ENCODE data around the gene CAMKMT.

GRCh38 chr2:44324971-44325426, 36.7 kb upstream of the CAMKMT start:
- TF ChIP-seq, protein P1, sequence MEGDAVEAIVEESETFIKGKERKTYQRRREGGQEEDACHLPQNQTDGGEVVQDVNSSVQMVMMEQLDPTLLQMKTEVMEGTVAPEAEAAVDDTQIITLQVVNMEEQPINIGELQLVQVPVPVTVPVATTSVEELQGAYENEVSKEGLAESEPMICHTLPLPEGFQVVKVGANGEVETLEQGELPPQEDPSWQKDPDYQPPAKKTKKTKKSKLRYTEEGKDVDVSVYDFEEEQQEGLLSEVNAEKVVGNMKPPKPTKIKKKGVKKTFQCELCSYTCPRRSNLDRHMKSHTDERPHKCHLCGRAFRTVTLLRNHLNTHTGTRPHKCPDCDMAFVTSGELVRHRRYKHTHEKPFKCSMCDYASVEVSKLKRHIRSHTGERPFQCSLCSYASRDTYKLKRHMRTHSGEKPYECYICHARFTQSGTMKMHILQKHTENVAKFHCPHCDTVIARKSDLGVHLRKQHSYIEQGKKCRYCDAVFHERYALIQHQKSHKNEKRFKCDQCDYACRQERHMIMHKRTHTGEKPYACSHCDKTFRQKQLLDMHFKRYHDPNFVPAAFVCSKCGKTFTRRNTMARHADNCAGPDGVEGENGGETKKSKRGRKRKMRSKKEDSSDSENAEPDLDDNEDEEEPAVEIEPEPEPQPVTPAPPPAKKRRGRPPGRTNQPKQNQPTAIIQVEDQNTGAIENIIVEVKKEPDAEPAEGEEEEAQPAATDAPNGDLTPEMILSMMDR (IDR thresholded peaks at IDR 0.05; ENCODE audit: low read length): no peak
- TF ChIP-seq EZH2phosphoT487 (IDR thresholded peaks at IDR 0.05; ENCODE audit: low read length) (no peak), EZH2 (optimal IDR thresholded peaks at IDR 0.05; ENCODE audit: low read depth, low read length) (no peak)
